Right cardiac atrium (tissue), 5 donors: ENCODE measurements around the gene ARHGAP32. TPM values are rescaled to one million over a fixed set of nuclear protein-coding genes. Genes with fewer than 3 reads are reported as not detected.

Source experiments
- ATAC-seq, 2 donors: fragments of 200-7000 bp; cut with Tn5 transposase; one replicate each; pipeline versions ENCODE4 v1.8.0 to v1.9.1; 2020; ENCODE audit warnings: moderate library complexity in 2 of 2, mild to moderate bottlenecking in 1 of 2
- DNase-seq, 3 donors: peaks; one replicate each; pipeline ENCODE4 v3.0.0-alpha.2; 2020
- H3K27ac ChIP-seq: one replicate; pipeline ENCODE4 v1.5.1; 2013; ENCODE audit warnings: mild to moderate bottlenecking, low read length, control low read depth, moderate library complexity
- H3K27me3 ChIP-seq: one replicate; pipeline ENCODE4 v1.6.1; 2013; ENCODE audit not compliant: control insufficient read depth, insufficient read depth
- H3K4me1 ChIP-seq: one replicate; pipeline ENCODE4 v1.6.1; 2013; ENCODE audit warnings: low read length; ENCODE audit not compliant: control insufficient read depth, insufficient read depth
- H3K4me3 ChIP-seq: one replicate; pipeline ENCODE4 v1.5.1; 2013; ENCODE audit warnings: low read length, control low read depth
- H3K9me3 ChIP-seq: one replicate; pipeline ENCODE4 v1.6.1; 2013; ENCODE audit warnings: low read length; ENCODE audit not compliant: control insufficient read depth
- WGBS: extraction: QIAGEN DNeasy Blood & Tissue Kit; methylation state at CpG from one replicate; pipeline ENCODE4 v1.1.7; 2013; 5-methylcytosine and 5-hydroxymethylcytosine counted together
- intact Hi-C, 4 donors: fragments of 100-400 bp; cut with DNase I; formaldehyde crosslinking; loops; one replicate each; pipeline versions ENCODE4 v1.11.0 to v1.14.0; 2022 to 2023
- polyA plus RNA-seq: library from polyadenylated mRNA; stranded (reverse); fragments of 200-250 nt; gene quantifications from one replicate; pipeline ENCODE4 v1.2.3, GENCODE V29; 2013
- total RNA-seq, 4 donors: library from RNA; stranded (reverse); fragmentation: NEBNext Ultra II Directional; extraction: Animal tissue kit (Norgen Biotek cat#: 25700); gene quantifications; one replicate each; pipeline ENCODE4 v1.2.1, GENCODE V29; 2021
- donor health status: healthy with polysubstance abuse.
- donor health status: DM: no; HTN: yes; CAD: no.
- donor health status: DM: no; HTN: no; CAD: no.
- donor health status: DM: no; HTN: yes; CAD: no; lungs with severe emphysema.
- donor health status: DM: yes; HTN: yes; CAD: no.

The ARHGAP32 gene
- total and polyA plus RNA-seq, 5 donors = 3.5 to 13.0 (median 9.8) TPM

- WGBS = 56% methylated on average over 1 of the region's 1 CpG
- no peak for DNase-seq
- intact Hi-C loops = loop anchor here in 1 of 4 donors (10.0 kb wide), 1 partner anchor 102 kb away; no protein-coding TSS in a partner anchor
- no peaks in the 10 kb centered on the region for H3K9me3 ChIP-seq
- H3K4me1 ChIP-seq = no peaks in the 10 kb centered on the region
- H3K27me3 ChIP-seq = no peaks in the 10 kb centered on the region
- ATAC-seq = peak; percentile 55 to 64
- H3K27ac ChIP-seq = no peak overlapping the region
- H3K4me3 ChIP-seq = no peak overlapping the region
These were observed 31.1 kb upstream of the ARHGAP32 start for GRCh38 chr11:129223260-129223659.

GRCh38 chr11:129222158-129222557, 30.0 kb upstream of the ARHGAP32 start:
- Histone ChIP-seq H3K27me3 (no peaks in the 10 kb centered on the region), H3K4me3 (no peak overlapping the region), H3K4me1 (no peaks in the 10 kb centered on the region), H3K9me3 (no peaks in the 10 kb centered on the region), H3K27ac (no peak overlapping the region)
- WGBS = 95% methylated on average over 3 of the region's 3 CpGs
- ATAC-seq (no peak), DNase-seq (no peak)
- intact Hi-C loops = loop anchor here in 1 of 4 donors (10.0 kb wide), 1 partner anchor 103 kb away; no protein-coding TSS in a partner anchor

- intact Hi-C loops = no loop called here
- Histone ChIP-seq H3K27me3 (no peaks in the 10 kb centered on the region), H3K4me3 (no peak overlapping the region), H3K9me3 (no peaks in the 10 kb centered on the region), H3K27ac (no peak overlapping the region), H3K4me1 (no peaks in the 10 kb centered on the region)
- no peak for DNase-seq
- WGBS = 85% methylated on average over 8 of the region's 8 CpGs
- ATAC-seq = no peak
These were observed 23.6 kb upstream of the ARHGAP32 start for GRCh38 chr11:129215506-129216245.

GRCh38 chr11:129214710-129215295, 22.7 kb upstream of the ARHGAP32 start:
- ATAC-seq (no peak), DNase-seq (no peak)
- H3K4me3 ChIP-seq = no peak overlapping the region
- intact Hi-C loops = no loop called here
- H3K9me3 ChIP-seq = no peaks in the 10 kb centered on the region
- H3K4me1 ChIP-seq = no peaks in the 10 kb centered on the region
- 96% methylated on average over 6 of the region's 6 CpGs for WGBS
- no peaks in the 10 kb centered on the region for H3K27me3 ChIP-seq
- no peak overlapping the region for H3K27ac ChIP-seq

GRCh38 chr11:129213261-129213660, 21.1 kb upstream of the ARHGAP32 start:
- ATAC-seq = no peak

GRCh38 chr11:129211397-129211796, 19.3 kb upstream of the ARHGAP32 start:
- H3K4me1 ChIP-seq = no peaks in the 10 kb centered on the region
- H3K4me3 ChIP-seq = no peak overlapping the region
- ATAC-seq (no peak), DNase-seq (no peak)
- no peaks in the 10 kb centered on the region for H3K27me3 ChIP-seq
- intact Hi-C loops = no loop called here
- 90% methylated on average over 2 of the region's 2 CpGs for WGBS
- H3K27ac ChIP-seq = no peak overlapping the region
- H3K9me3 ChIP-seq = no peaks in the 10 kb centered on the region

More at GRCh38 chr11:129213261-129213660, 21.1 kb upstream of the ARHGAP32 start:
- H3K4me1 ChIP-seq = no peaks in the 10 kb centered on the region
- intact Hi-C loops = no loop called here
- no peaks in the 10 kb centered on the region for H3K27me3 ChIP-seq
- 94% methylated on average over 3 of the region's 3 CpGs for WGBS
- no peak for DNase-seq
- H3K27ac ChIP-seq = no peak overlapping the region
- no peak overlapping the region for H3K4me3 ChIP-seq
- H3K9me3 ChIP-seq = no peaks in the 10 kb centered on the region

GRCh38 chr11:129210831-129211181, 18.7 kb upstream of the ARHGAP32 start:
- WGBS = 84% methylated on average over 5 of the region's 5 CpGs
- H3K27ac ChIP-seq = no peak overlapping the region
- no peaks in the 10 kb centered on the region for H3K27me3 ChIP-seq
- no peaks in the 10 kb centered on the region for H3K9me3 ChIP-seq
- DNase-seq = no peak
- intact Hi-C loops = no loop called here
- no peak for ATAC-seq
- H3K4me3 ChIP-seq = no peak overlapping the region
- H3K4me1 ChIP-seq = no peaks in the 10 kb centered on the region

GRCh38 chr11:129209891-129210830, 18.0 kb upstream of the ARHGAP32 start:
- Histone ChIP-seq H3K27me3 (no peaks in the 10 kb centered on the region), H3K9me3 (no peaks in the 10 kb centered on the region), H3K27ac (no peak overlapping the region), H3K4me1 (no peaks in the 10 kb centered on the region), H3K4me3 (no peak overlapping the region)
- WGBS = 72% methylated on average over 7 of the region's 7 CpGs
- intact Hi-C loops = no loop called here
- no peak for ATAC-seq
- no peak for DNase-seq

- Histone ChIP-seq H3K27ac (no peak overlapping the region), H3K9me3 (no peaks in the 10 kb centered on the region), H3K4me1 (no peaks in the 10 kb centered on the region), H3K27me3 (no peaks in the 10 kb centered on the region), H3K4me3 (no peak overlapping the region)
- intact Hi-C loops = no loop called here
- ATAC-seq (no peak), DNase-seq (no peak)
- WGBS = 55% methylated on average over 1 of the region's 1 CpG
These were observed 16.7 kb upstream of the ARHGAP32 start for GRCh38 chr11:129208863-129209262.

- no peak overlapping the region for H3K4me3 ChIP-seq
- H3K27me3 ChIP-seq = no peaks in the 10 kb centered on the region
- intact Hi-C loops = no loop called here
- no peak overlapping the region for H3K27ac ChIP-seq
- WGBS = 88% methylated on average over 4 of the region's 4 CpGs
- DNase-seq (no peak), ATAC-seq (no peak)
- no peaks in the 10 kb centered on the region for H3K9me3 ChIP-seq
- H3K4me1 ChIP-seq = no peaks in the 10 kb centered on the region
These were observed 12.2 kb upstream of the ARHGAP32 start for GRCh38 chr11:129204150-129204838.
